ENCODE data around the gene FOXJ3. TPM values are rescaled to one million over a fixed set of nuclear protein-coding genes. Genes with fewer than 3 reads are reported as not detected.

The FOXJ3 gene
- total and polyA plus RNA-seq, 2 of the 13 experiments (the other 11 are each of a cell fraction or from before 2014, with no cell fraction given) = 16.6 to 48.5 TPM

GRCh38 chr1:42365118-42365517, 30.1 kb upstream of the FOXJ3 start:
- H3K4me3 ChIP-seq (replicated peaks in 1 of 3; ENCODE audit: insufficient read depth in 1 of 3, low read depth in 2 of 3, low read length in 3 of 3) = no peak overlapping the region
- ChIA-PET POLR2A (no interaction called here), CTCF (ENCODE audit: low intra/inter-chr PET ratio, low total read pairs) (no interaction called here)
- no peaks in the 10 kb centered on the region for H3K9me3 ChIP-seq (ENCODE audit: low read length)
- H3K9ac ChIP-seq (ENCODE audit: insufficient read depth, low read depth, low read length) = no peak overlapping the region
- FAIRE-seq (no peak), ATAC-seq (no peak), DNase-seq (ENCODE audit: low spot score) (no peak)
- no peak overlapping the region for H3K4me2 ChIP-seq (ENCODE audit: low read depth, low read length)
- no peak overlapping the region for H2AFZ ChIP-seq (ENCODE audit: low read length)
- intact Hi-C loops (cut with micrococcal nuclease; ENCODE audit: unreplicated experiment) = no loop called here
- in situ Hi-C loops (cut with HindIII; ENCODE audit: extremely low pct_ligation_motif_present, low pct_unique_long_range_greater_than_20kb) = no loop called here
- no peak for TF ChIP-seq SMARCC2 (IDR thresholded peaks at IDR 0.05)
- TF ChIP-seq BHLHE40 (IDR thresholded peaks at IDR 0.05; ENCODE audit: low read length) = no peak
- TF ChIP-seq, protein P1, sequence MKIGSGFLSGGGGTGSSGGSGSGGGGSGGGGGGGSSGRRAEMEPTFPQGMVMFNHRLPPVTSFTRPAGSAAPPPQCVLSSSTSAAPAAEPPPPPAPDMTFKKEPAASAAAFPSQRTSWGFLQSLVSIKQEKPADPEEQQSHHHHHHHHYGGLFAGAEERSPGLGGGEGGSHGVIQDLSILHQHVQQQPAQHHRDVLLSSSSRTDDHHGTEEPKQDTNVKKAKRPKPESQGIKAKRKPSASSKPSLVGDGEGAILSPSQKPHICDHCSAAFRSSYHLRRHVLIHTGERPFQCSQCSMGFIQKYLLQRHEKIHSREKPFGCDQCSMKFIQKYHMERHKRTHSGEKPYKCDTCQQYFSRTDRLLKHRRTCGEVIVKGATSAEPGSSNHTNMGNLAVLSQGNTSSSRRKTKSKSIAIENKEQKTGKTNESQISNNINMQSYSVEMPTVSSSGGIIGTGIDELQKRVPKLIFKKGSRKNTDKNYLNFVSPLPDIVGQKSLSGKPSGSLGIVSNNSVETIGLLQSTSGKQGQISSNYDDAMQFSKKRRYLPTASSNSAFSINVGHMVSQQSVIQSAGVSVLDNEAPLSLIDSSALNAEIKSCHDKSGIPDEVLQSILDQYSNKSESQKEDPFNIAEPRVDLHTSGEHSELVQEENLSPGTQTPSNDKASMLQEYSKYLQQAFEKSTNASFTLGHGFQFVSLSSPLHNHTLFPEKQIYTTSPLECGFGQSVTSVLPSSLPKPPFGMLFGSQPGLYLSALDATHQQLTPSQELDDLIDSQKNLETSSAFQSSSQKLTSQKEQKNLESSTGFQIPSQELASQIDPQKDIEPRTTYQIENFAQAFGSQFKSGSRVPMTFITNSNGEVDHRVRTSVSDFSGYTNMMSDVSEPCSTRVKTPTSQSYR (CRISPR knock-in tag; IDR thresholded peaks at IDR 0.05; ENCODE audit: borderline replicate concordance) = no peak
- TF ChIP-seq MEIS2 (CRISPR knock-in tag; IDR thresholded peaks at IDR 0.05) = no peak
- TF ChIP-seq RCOR2 (CRISPR knock-in tag; IDR thresholded peaks at IDR 0.05) = no peak
- no peak for TF ChIP-seq ZFP91 (CRISPR knock-in tag; IDR thresholded peaks at IDR 0.05; ENCODE audit: borderline replicate concordance)
- no peaks in the 10 kb centered on the region for H4K20me1 ChIP-seq (ENCODE audit: insufficient read depth, low read length)
- BruUV-seq (replicated peaks) = no TSS peak
- H3K4me1 ChIP-seq (ENCODE audit: insufficient read depth, low read length) = 0 out of 2 replicates have a peak, but pooled peaks cover 6% of the 10 kb centered on the region
- no peaks in the 10 kb centered on the region for H3K36me3 ChIP-seq (replicated peaks in 1 of 2; ENCODE audit: control insufficient read depth in 1 of 2, insufficient read depth in 2 of 2, low read length in 2 of 2)
- WGBS (ENCODE audit: low lambda C conversion rate) = 50% methylated on average over 2 of the region's 2 CpGs
- no peaks in the 10 kb centered on the region for H3K27me3 ChIP-seq (ENCODE audit: control insufficient read depth in 1 of 2, insufficient read depth in 2 of 2, low read length in 2 of 2)
- no peak overlapping the region for H3K27ac ChIP-seq (ENCODE audit: extremely low read length, insufficient read depth, low read length)
- no peaks in the 10 kb centered on the region for H3K79me2 ChIP-seq (ENCODE audit: insufficient read depth, low read length)
